Peyer's patch (tissue), 4 donors: Measurements from ENCODE around the gene GPATCH1.

Experiments
- CTCF ChIP-seq, 6 experiments: fragments of 450-650 bp in 4 of 6; fragments of 200-600 bp in 2 of 6; sonication (generic) in 1 of 6; IDR thresholded peaks; one replicate each; pipeline ENCODE4 v1.5.1; 2017 to 2019; ENCODE audit warnings: antibody characterized with exemption in 6 of 6, mild to moderate bottlenecking in 3 of 6, moderate library complexity in 1 of 6
- POLR2A ChIP-seq, 2 donors: fragments of 450-650 bp; IDR thresholded peaks; one replicate each; pipeline ENCODE4 v1.5.1; 2017; ENCODE audit warnings: antibody characterized with exemption in 2 of 2, mild to moderate bottlenecking in 2 of 2, moderate library complexity in 2 of 2

- no peak for TF ChIP-seq CTCF (IDR thresholded peaks at IDR 0.05)
- no peak for TF ChIP-seq POLR2A (IDR thresholded peaks at IDR 0.05)
Measured at GRCh38 chr19:33089010-33089409, 8.0 kb downstream of the GPATCH1 start.
